Measurements from ENCODE around the gene RPIA.

RPIA gene

DNA sequence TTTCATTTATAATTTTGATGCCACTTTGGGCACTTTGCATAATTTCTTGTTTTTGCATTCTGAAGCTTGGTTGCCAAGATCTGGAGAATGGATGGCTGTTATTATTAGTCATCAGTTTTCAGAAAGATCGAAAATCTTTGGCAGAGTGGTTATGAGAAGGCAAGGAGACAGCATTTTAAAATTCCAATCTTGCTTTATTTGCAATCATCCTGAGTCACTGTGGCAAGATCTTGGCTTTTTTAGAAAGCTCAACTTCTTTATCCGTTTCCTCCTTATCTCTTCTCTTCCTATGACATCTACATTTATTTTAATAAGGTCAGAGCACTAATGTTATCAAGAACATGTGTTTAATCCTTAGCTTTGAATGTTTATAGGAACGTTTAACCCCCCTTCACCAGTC lies 33.1 kb upstream of the RPIA start:
- DNase-seq (ENCODE audit: low read depth): peak; percentile 23
- H3K4me3 ChIP-seq (ENCODE audit: control insufficient read depth, low read depth, low read length): no peak overlapping the region
- TF ChIP-seq, protein P1, sequence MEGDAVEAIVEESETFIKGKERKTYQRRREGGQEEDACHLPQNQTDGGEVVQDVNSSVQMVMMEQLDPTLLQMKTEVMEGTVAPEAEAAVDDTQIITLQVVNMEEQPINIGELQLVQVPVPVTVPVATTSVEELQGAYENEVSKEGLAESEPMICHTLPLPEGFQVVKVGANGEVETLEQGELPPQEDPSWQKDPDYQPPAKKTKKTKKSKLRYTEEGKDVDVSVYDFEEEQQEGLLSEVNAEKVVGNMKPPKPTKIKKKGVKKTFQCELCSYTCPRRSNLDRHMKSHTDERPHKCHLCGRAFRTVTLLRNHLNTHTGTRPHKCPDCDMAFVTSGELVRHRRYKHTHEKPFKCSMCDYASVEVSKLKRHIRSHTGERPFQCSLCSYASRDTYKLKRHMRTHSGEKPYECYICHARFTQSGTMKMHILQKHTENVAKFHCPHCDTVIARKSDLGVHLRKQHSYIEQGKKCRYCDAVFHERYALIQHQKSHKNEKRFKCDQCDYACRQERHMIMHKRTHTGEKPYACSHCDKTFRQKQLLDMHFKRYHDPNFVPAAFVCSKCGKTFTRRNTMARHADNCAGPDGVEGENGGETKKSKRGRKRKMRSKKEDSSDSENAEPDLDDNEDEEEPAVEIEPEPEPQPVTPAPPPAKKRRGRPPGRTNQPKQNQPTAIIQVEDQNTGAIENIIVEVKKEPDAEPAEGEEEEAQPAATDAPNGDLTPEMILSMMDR (IDR thresholded peaks at IDR 0.05; ENCODE audit: control insufficient read depth, insufficient read depth, low read depth, low read length, missing control alignments): no peak

DNA sequence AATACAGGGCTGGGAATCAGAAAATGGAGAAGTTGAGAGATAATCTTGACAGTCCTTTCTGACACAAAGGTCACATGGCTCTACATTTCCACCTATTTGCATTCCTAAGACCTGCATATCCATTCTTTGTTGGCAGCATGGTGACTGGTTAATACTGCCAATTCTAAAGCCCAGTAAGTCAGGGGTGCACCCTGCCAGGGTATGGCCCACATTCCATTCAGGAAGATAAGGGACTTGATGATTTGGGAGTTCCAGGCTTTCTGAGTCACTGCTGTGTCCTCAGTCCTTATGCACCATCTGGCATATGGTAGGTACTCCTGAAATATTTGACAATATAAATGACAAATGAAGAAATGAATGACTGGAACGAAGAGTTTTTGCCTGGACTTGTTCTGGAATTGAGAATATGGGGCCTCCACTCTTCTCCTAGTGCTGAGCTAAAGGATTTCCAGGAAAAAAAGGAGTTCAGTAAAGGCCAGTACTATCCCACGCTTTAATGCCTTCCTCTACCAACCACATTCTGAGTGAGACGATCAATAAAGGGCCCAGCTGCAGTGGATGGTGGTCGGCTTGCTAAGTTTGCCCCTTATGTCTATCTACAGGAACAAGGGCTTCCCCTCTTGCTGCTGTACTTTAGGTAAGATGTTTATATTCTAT lies 32.5 kb upstream of the RPIA start:
- H3K4me3 ChIP-seq (ENCODE audit: control insufficient read depth, low read depth, low read length): no peak overlapping the region

DNA sequence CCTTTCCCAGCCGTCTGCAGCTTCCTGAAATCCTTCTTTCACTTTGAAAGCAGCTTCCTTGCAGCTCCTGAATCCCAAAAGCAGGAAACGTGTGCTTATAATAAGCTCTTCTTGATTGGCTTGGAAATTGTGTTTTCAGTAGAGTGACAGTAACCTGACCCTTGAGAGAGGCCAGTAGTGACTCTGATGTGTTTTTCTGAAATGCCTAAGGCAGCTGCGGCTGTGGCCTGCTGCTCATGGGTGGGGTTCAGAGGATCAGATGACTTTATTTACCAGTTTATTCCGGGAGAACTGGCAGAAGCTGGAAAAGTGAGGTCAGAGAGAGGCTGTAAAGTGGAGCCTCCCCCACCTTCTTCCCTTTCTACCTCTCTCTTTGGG lies 31.9 kb upstream of the RPIA start:
- peak; percentile 23 for DNase-seq (ENCODE audit: low read depth)
- TF ChIP-seq, protein P1 (IDR thresholded peaks at IDR 0.05; ENCODE audit: control insufficient read depth, insufficient read depth, low read depth, low read length, missing control alignments): no peak
- H3K4me3 ChIP-seq (ENCODE audit: control insufficient read depth, low read depth, low read length): no peak overlapping the region

More for the DNA sequence above, 32.5 kb upstream of the RPIA start:
- no peak for DNase-seq (ENCODE audit: low read depth)
- TF ChIP-seq, protein P1 (IDR thresholded peaks at IDR 0.05; ENCODE audit: control insufficient read depth, insufficient read depth, low read depth, low read length, missing control alignments): no peak

DNA sequence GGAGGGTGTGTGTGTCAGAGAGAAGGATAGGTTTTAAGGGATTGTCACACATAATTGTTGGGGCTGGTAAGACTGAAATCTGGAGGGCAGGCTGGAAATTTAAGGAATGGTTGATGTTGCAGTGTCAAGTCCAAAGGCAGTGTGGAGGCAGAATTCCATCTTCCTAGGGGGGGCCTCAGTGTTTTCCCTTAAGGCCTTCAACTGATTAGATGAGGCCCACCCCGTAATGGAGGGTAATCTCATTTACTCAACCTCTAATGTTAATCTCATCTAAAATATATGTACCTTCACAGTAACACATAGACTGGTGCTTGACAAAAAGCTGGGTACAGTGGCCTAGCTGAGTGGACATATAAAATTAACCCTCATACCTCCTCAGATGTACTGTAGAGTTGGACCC lies 30.9 kb upstream of the RPIA start:
- TF ChIP-seq, protein P1 (IDR thresholded peaks at IDR 0.05; ENCODE audit: control insufficient read depth, insufficient read depth, low read depth, low read length, missing control alignments): no peak
- no peak for DNase-seq (ENCODE audit: low read depth)
- H3K4me3 ChIP-seq (ENCODE audit: control insufficient read depth, low read depth, low read length): no peak overlapping the region

DNA sequence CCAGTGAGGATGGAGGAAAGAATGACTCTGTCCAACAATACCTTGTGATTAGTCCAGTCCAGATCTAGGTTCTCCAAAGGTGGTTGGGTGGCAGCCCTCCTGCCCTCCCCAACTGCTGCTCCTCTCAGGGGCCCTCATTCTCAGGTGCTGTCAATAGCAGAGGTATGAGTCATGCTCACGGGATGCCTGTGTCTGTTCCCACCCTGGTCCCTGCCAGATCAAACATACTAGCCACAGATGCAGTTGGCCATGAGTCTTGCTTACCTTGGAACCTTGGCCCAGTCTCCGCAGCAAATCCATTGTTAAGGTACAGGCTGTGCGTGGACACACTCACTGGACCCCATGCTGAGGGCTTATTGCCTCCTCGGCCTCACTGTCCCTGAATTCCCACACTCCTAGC lies 24.9 kb upstream of the RPIA start:
- DNase-seq (ENCODE audit: low read depth): no peak
- no peak overlapping the region for H3K4me3 ChIP-seq (ENCODE audit: control insufficient read depth, low read depth, low read length)
- TF ChIP-seq, protein P1 (IDR thresholded peaks at IDR 0.05; ENCODE audit: control insufficient read depth, insufficient read depth, low read depth, low read length, missing control alignments): no peak

DNA sequence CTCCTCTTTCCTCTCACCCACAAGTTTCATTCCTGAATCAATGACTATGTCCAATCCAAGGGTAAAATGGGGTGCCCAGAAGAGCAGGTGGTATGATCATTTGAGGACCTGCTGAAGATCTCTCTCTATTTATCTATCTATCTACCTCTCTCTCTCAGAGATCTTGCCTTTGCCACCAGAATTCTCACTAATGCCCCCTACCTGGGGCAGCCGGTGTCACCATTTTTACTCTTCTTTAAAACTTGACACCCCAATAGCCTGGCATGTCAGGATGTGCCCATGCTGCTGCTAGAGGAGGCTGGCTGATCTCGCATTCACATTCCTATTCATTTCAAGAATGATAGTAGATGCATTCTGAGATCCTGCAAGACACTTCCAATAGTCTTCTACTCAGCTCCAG lies 24.3 kb upstream of the RPIA start:
- no peak overlapping the region for H3K4me3 ChIP-seq (ENCODE audit: control insufficient read depth, low read depth, low read length)
- DNase-seq (ENCODE audit: low read depth): no peak
- TF ChIP-seq, protein P1 (IDR thresholded peaks at IDR 0.05; ENCODE audit: control insufficient read depth, insufficient read depth, low read depth, low read length, missing control alignments): no peak
